Esophagus squamous epithelium (tissue), 4 donors: ENCODE data around the gene GABBR1.

ENCODE experiments used
- POLR2A ChIP-seq, 4 donors: fragments of 450-650 bp; IDR thresholded peaks; one replicate each; pipeline ENCODE4 v1.6.1; 2017; ENCODE audit warnings: antibody characterized with exemption in 4 of 4, mild to moderate bottlenecking in 4 of 4, moderate library complexity in 3 of 4
- TF ChIP-seq, protein P1 (sequence below), 6 experiments: fragments of 450-650 bp in 4 of 6; fragments of 200-600 bp in 2 of 6; sonication (generic) in 2 of 6; IDR thresholded peaks; one replicate each; pipeline ENCODE4 v1.5.1; 2016 to 2019; ENCODE audit warnings: antibody characterized with exemption in 6 of 6, mild to moderate bottlenecking in 4 of 6, moderate library complexity in 4 of 6

DNA sequence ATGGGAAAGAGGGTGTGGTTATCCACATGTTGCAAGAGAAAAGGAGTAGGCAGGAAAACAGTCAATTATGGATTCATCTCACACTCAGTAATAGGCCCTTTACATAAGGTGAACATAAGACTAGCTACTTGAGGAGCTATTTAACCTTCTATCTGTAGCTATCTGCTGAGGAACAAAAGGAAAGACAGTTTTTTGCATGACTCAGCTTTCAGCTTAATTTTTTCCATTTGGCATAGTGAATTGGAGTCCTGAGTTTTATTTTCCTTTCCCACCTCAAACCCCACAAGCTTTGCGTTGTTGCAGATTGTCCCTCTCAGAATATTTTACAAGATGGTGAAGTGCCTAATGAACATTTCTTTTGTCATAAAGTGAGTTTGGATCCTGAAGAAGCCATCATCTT is 105.9 kb downstream of the GABBR1 start:
- no peak for TF ChIP-seq POLR2A (IDR thresholded peaks at IDR 0.05)
- TF ChIP-seq, protein P1, sequence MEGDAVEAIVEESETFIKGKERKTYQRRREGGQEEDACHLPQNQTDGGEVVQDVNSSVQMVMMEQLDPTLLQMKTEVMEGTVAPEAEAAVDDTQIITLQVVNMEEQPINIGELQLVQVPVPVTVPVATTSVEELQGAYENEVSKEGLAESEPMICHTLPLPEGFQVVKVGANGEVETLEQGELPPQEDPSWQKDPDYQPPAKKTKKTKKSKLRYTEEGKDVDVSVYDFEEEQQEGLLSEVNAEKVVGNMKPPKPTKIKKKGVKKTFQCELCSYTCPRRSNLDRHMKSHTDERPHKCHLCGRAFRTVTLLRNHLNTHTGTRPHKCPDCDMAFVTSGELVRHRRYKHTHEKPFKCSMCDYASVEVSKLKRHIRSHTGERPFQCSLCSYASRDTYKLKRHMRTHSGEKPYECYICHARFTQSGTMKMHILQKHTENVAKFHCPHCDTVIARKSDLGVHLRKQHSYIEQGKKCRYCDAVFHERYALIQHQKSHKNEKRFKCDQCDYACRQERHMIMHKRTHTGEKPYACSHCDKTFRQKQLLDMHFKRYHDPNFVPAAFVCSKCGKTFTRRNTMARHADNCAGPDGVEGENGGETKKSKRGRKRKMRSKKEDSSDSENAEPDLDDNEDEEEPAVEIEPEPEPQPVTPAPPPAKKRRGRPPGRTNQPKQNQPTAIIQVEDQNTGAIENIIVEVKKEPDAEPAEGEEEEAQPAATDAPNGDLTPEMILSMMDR (IDR thresholded peaks at IDR 0.05), result no peak
